ENCODE measurements around the gene HDHD2. TPM values are rescaled to one million over a fixed set of nuclear protein-coding genes. Genes with fewer than 3 reads are reported as not detected.

The HDHD2 gene
- total RNA-seq, 4 donors from 2014 or later = 5.4 to 21.8 (median 11.9) TPM

- in situ Hi-C loops (cut with MboI; ENCODE audit: low sequenced_read_pairs in 4 of 4) (no loop called here), intact Hi-C loops (cut with DNase I; ENCODE audit: low total_unique reads) (no loop called here)
- no peak for TF ChIP-seq POLR2A (IDR thresholded peaks at IDR 0.05)
- no peak for TF ChIP-seq CTCF (IDR thresholded peaks at IDR 0.05 in 4 of 5, conservative IDR thresholded peaks at IDR 0.05 in 1 of 5)
- ATAC-seq (no peak), DNase-seq (no peak)
- Histone ChIP-seq H3K9me3 (no peaks in the 10 kb centered on the region), H3K27ac (no peak overlapping the region), H3K4me3 (no peak overlapping the region), H3K36me3 (peaks cover 0 to 39% of the 10 kb centered on the region in 2 donors), H3K4me1 (peaks cover 12 to 16% of the 10 kb centered on the region in 2 donors), H3K27me3 (no peaks in the 10 kb centered on the region)
Observed at GRCh38 chr18:47113796-47114540, 36.3 kb downstream of the HDHD2 start.

GRCh38 chr18:47110492-47111274 is 39.6 kb downstream of the HDHD2 start:
- in situ Hi-C loops (cut with MboI; ENCODE audit: low sequenced_read_pairs in 4 of 4) = no loop called here
- TF ChIP-seq POLR2A (IDR thresholded peaks at IDR 0.05) (no peak), CTCF (IDR thresholded peaks at IDR 0.05 in 4 of 5, conservative IDR thresholded peaks at IDR 0.05 in 1 of 5) (no peak)
- intact Hi-C loops (cut with DNase I; ENCODE audit: low total_unique reads) = no loop called here

GRCh38 chr18:47109720-47110119 is 40.6 kb downstream of the HDHD2 start:
- Histone ChIP-seq H3K27ac (peak overlapping the region in 1 of 4 donors; percentile 26), H3K4me3 (no peak overlapping the region), H3K27me3 (no peaks in the 10 kb centered on the region), H3K36me3 (peaks cover 0 to 59% of the 10 kb centered on the region in 2 donors), H3K4me1 (peaks cover 17 to 21% of the 10 kb centered on the region in 2 donors), H3K9me3 (no peaks in the 10 kb centered on the region)
- in situ Hi-C loops (cut with MboI; ENCODE audit: low sequenced_read_pairs in 4 of 4) (no loop called here), intact Hi-C loops (cut with DNase I; ENCODE audit: low total_unique reads) (no loop called here)
- DNase-seq (no peak), ATAC-seq (no peak)
- no peak for TF ChIP-seq POLR2A (IDR thresholded peaks at IDR 0.05)
- TF ChIP-seq CTCF (IDR thresholded peaks at IDR 0.05 in 4 of 5, conservative IDR thresholded peaks at IDR 0.05 in 1 of 5) = no peak

More at GRCh38 chr18:47110492-47111274, 39.6 kb downstream of the HDHD2 start:
- Histone ChIP-seq H3K27me3 (no peaks in the 10 kb centered on the region), H3K9me3 (no peaks in the 10 kb centered on the region), H3K36me3 (peaks cover 0 to 57% of the 10 kb centered on the region in 2 donors), H3K4me3 (no peak overlapping the region), H3K27ac (no peak overlapping the region), H3K4me1 (peaks cover 17 to 21% of the 10 kb centered on the region in 2 donors)
- no peak for DNase-seq
- ATAC-seq = no peak

GRCh38 chr18:47108998-47109405 is 41.3 kb downstream of the HDHD2 start:
- intact Hi-C loops (cut with DNase I; ENCODE audit: low total_unique reads) = no loop called here
- in situ Hi-C loops (cut with MboI; ENCODE audit: low sequenced_read_pairs in 4 of 4) = no loop called here
- H3K9me3 ChIP-seq = no peaks in the 10 kb centered on the region
- peaks cover 17 to 21% of the 10 kb centered on the region in 2 donors for H3K4me1 ChIP-seq
- peak; percentile 58 to 78 for ATAC-seq
- peaks cover 0 to 59% of the 10 kb centered on the region in 2 donors for H3K36me3 ChIP-seq
- H3K27me3 ChIP-seq = no peaks in the 10 kb centered on the region
- DNase-seq = no peak
- TF ChIP-seq CTCF (IDR thresholded peaks at IDR 0.05 in 4 of 5, conservative IDR thresholded peaks at IDR 0.05 in 1 of 5) (no peak), POLR2A (IDR thresholded peaks at IDR 0.05) (no peak)
- H3K27ac ChIP-seq = peak overlapping the region in 2 of 4 donors; percentile 26 to 27
- no peak overlapping the region for H3K4me3 ChIP-seq

All from gastrocnemius medialis (tissue), 4 donors.